HCT116 (cell line): Measurements from ENCODE around the gene CAST.

Source experiments
- EZH2phosphoT487 ChIP-seq: fragments of 200-600 bp; IDR thresholded peaks from 2 replicates; pipeline ENCODE4 v1.6.1; 2018; ENCODE audit warnings: antibody characterized with exemption, borderline replicate concordance
- POLR2A ChIP-seq: IDR thresholded peaks from 2 replicates; pipeline ENCODE4 v1.7.0; 2011; ENCODE audit warnings: borderline replicate concordance; ENCODE audit not compliant: insufficient read depth, insufficient read length; ENCODE audit errors: extremely low read depth
- POLR2AphosphoS5 ChIP-seq: IDR thresholded peaks from 2 replicates; pipeline ENCODE4 v1.6.1; 2011; ENCODE audit warnings: mild to moderate bottlenecking, low read depth, low read length, moderate library complexity
- SP1 ChIP-seq: IDR thresholded peaks from 2 replicates; pipeline ENCODE4 v1.6.1; 2012; ENCODE audit warnings: low read depth
- SRF ChIP-seq: IDR thresholded peaks from 2 replicates; pipeline ENCODE4 v1.6.1; 2012; ENCODE audit warnings: low read depth
- YY1 ChIP-seq: IDR thresholded peaks from 2 replicates; pipeline ENCODE4 v1.6.1; 2011; ENCODE audit warnings: low read length, low read depth, moderate library complexity, mild to moderate bottlenecking; ENCODE audit not compliant: insufficient replicate concordance; ENCODE audit errors: extremely low read depth
- ZNF274 ChIP-seq: fragments of 200-500 bp; sonication (Bioruptor generic); IDR thresholded peaks from 2 replicates; pipeline ENCODE4 v1.6.1; 2014; ENCODE audit warnings: mild to moderate bottlenecking, low read depth, low read length, inconsistent platforms
- TF ChIP-seq, protein P1 (sequence below), 3 experiments: fragments of 200-600 bp in 1 of 3; sonication (generic) in 1 of 3; IDR thresholded peaks in 2 of 3; conservative IDR thresholded peaks in 1 of 3; 2 replicates each; pipeline ENCODE4 v1.5.1; 2012 to 2017; ENCODE audit warnings: low read depth in 2 of 3, low read length in 2 of 3, antibody characterized with exemption in 1 of 3, borderline replicate concordance in 1 of 3, control low read depth in 1 of 3, mild to moderate bottlenecking in 1 of 3, mixed read lengths in 1 of 3, mixed run types in 1 of 3, moderate library complexity in 1 of 3; ENCODE audit not compliant: insufficient read depth in 1 of 3

DNA sequence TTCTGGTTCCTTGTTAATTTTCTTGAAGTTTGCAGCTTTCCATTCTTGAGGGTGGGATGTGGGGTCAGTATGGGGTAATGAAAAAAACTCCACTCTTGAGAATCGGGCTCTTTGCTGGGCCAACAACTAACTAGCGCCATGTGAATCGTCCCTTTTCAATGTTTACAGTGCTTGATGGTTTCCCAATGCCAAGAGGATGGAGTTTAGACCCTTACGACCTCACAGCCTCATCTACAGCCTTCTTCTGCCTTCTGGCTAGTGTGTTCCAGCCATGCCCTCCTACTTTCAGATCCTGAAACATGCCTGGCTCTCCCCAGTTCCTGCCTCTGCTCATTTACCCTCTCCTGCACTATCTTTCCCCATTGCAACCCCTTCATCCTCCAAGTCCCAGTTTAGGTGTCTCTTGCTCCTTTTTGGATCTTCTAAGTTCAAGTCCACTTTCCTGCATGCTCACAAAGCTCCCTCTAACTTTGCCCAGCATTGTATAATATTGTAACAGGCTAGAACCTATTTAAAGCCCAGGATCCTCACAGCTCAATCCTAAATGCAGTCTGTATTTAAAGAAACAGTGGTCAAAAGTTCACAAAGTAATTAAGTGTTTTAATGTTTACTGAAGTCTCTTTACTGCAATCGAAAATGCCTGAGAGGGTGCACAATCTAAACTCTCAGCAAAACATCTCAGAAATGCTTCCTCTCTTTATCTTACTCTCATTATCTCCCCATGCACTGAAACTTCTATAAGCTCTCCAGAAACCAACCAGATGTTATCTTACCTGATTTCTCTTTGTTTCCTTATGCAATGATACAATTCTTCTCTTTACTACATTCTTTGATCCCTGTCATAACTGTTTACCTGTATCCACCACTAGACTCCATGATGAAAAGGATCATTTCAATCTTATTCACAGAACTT is 20.6 kb upstream of the CAST start:
- no peak for TF ChIP-seq SP1
- TF ChIP-seq, protein P1, sequence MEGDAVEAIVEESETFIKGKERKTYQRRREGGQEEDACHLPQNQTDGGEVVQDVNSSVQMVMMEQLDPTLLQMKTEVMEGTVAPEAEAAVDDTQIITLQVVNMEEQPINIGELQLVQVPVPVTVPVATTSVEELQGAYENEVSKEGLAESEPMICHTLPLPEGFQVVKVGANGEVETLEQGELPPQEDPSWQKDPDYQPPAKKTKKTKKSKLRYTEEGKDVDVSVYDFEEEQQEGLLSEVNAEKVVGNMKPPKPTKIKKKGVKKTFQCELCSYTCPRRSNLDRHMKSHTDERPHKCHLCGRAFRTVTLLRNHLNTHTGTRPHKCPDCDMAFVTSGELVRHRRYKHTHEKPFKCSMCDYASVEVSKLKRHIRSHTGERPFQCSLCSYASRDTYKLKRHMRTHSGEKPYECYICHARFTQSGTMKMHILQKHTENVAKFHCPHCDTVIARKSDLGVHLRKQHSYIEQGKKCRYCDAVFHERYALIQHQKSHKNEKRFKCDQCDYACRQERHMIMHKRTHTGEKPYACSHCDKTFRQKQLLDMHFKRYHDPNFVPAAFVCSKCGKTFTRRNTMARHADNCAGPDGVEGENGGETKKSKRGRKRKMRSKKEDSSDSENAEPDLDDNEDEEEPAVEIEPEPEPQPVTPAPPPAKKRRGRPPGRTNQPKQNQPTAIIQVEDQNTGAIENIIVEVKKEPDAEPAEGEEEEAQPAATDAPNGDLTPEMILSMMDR (IDR thresholded peaks at IDR 0.05 in 2 of 3, conservative IDR thresholded peaks at IDR 0.05 in 1 of 3; ENCODE audit: borderline replicate concordance in 1 of 3, insufficient read depth in 1 of 3, low read depth in 2 of 3, low read length in 2 of 3), result no peak
- TF ChIP-seq YY1, result no peak
- TF ChIP-seq POLR2A, result no peak
- TF ChIP-seq ZNF274, result no peak
- no peak for TF ChIP-seq POLR2AphosphoS5
- no peak for TF ChIP-seq EZH2phosphoT487
- TF ChIP-seq SRF, result no peak
